ACHN (cell line): Measurements from ENCODE around the gene FXYD6.

Experiments
- DNase-seq: peaks from one replicate; pipeline ENCODE4 v3.0.0-alpha.2; 2015
- in situ Hi-C: cut with HindIII; loops from 2 replicates; pipeline ENCODE4 v1.10.0; 2017; ENCODE audit warnings: low sequenced_read_pairs, low pct_ligation_motif_present, low pct_unique_long_range_greater_than_20kb

Gene FXYD6

GRCh38 chr11:117898059-117898458 lies 21.6 kb upstream of the FXYD6 start:
- in situ Hi-C loops: no loop called here
- no peak for DNase-seq

- in situ Hi-C loops: no loop called here
- no peak for DNase-seq
Observed at GRCh38 chr11:117892651-117893050, 16.2 kb upstream of the FXYD6 start.

- in situ Hi-C loops: no loop called here
- no peak for DNase-seq
Observed at GRCh38 chr11:117891362-117891761, 14.9 kb upstream of the FXYD6 start.

- no peak for DNase-seq
- in situ Hi-C loops: no loop called here
Observed at GRCh38 chr11:117888139-117888566, 11.7 kb upstream of the FXYD6 start.

GRCh38 chr11:117887431-117888138 lies 11.1 kb upstream of the FXYD6 start:
- in situ Hi-C loops: no loop called here
- no peak for DNase-seq

GRCh38 chr11:117885777-117886176 lies 9.3 kb upstream of the FXYD6 start:
- DNase-seq: no peak
- in situ Hi-C loops: no loop called here

- DNase-seq: no peak
- in situ Hi-C loops: no loop called here
Observed at GRCh38 chr11:117884994-117885393, 8.5 kb upstream of the FXYD6 start.

GRCh38 chr11:117883063-117883462 lies 6.6 kb upstream of the FXYD6 start:
- in situ Hi-C loops: no loop called here
- no peak for DNase-seq

- in situ Hi-C loops: no loop called here
- no peak for DNase-seq
Observed at GRCh38 chr11:117882311-117882905, 6.0 kb upstream of the FXYD6 start.

- no peak for DNase-seq
- in situ Hi-C loops: no loop called here
Observed at GRCh38 chr11:117881217-117881616, 4.8 kb upstream of the FXYD6 start.

GRCh38 chr11:117879516-117880480 lies 3.3 kb upstream of the FXYD6 start:
- DNase-seq: no peak
- in situ Hi-C loops: no loop called here

- in situ Hi-C loops: no loop called here
Observed at GRCh38 chr11:117878939-117879475, 2.5 kb upstream of the FXYD6 start.

GRCh38 chr11:117878314-117878938 lies 2.0 kb upstream of the FXYD6 start:
- in situ Hi-C loops: no loop called here
- no peak for DNase-seq

More at GRCh38 chr11:117878939-117879475, 2.5 kb upstream of the FXYD6 start:
- DNase-seq: no peak

GRCh38 chr11:117877120-117877784 lies 794 bp upstream of the FXYD6 start:
- in situ Hi-C loops: no loop called here
- DNase-seq: no peak

GRCh38 chr11:117876059-117876340 lies 458 bp downstream of the FXYD6 start:
- no peak for DNase-seq
- in situ Hi-C loops: no loop called here

- no peak for DNase-seq
- in situ Hi-C loops: no loop called here
Observed at GRCh38 chr11:117875382-117876058, 938 bp downstream of the FXYD6 start.

GRCh38 chr11:117874910-117875381 lies 1.5 kb downstream of the FXYD6 start:
- DNase-seq: no peak
- in situ Hi-C loops: no loop called here
